GM21447 (cell line): ENCODE data around the gene TMEM272.

ENCODE experiments used
- ATAC-seq: cut with Tn5 transposase; IDR thresholded peaks from one replicate; pipeline ENCODE4 v1.9.1; 2021; ENCODE audit not compliant: unreplicated experiment

Gene TMEM272

DNA sequence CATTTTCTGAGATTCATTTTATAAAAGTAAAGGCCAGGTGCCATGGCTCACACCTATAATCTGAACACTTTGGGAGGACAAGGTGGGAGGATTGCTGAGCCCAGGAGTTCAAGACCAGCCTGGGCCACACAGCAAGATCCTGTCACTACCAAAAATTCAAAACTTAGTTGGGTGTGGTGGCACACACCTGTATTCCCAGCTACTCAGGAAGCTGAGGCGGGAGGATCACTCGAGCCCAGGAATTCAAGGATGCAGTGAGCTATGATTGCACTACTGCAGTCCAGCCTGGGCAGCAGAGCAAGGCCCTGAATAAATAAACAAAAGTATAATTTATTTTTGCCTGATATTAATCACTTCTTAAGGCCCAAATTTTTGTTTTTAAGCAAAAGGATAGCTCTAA is 81.5 kb downstream of the TMEM272 start:
- no peak for ATAC-seq
